Keratinocyte (primary cell): Measurements from ENCODE around the gene MAP1LC3C. TPM values are rescaled to one million over a fixed set of nuclear protein-coding genes. Genes with fewer than 3 reads are reported as not detected.

Experiments
- DNase-seq: peaks from one replicate; pipeline ENCODE4 v3.0.0-alpha.2; 2011; ENCODE audit warnings: low read depth, missing footprints, low spot score
- FAIRE-seq: peaks from 2 replicates; lab custom pipeline; 2011; peaks lifted over from hg19 to GRCh38; lab: Jason Lieb, UNC
- H2AFZ ChIP-seq: 2 replicates; pipeline ENCODE4 v1.6.0; 2012; ENCODE audit warnings: low read length, control low read depth, inconsistent platforms; ENCODE audit not compliant: control insufficient read depth
- H3K27ac ChIP-seq: 2 replicates; pipeline ENCODE4 v1.5.1; 2011; ENCODE audit warnings: low read length; ENCODE audit not compliant: control insufficient read depth, insufficient read depth
- H3K27me3 ChIP-seq: 3 replicates; pipeline ENCODE4 v1.6.0; 2011; ENCODE audit warnings: low read length; ENCODE audit not compliant: control insufficient read depth, insufficient read depth; ENCODE audit errors: extremely low read depth
- H3K36me3 ChIP-seq, 2 experiments: 2 replicates in 1 of 2; 3 replicates in 1 of 2; pipeline ENCODE4 v1.5.1; 2011; ENCODE audit warnings: low read length in 2 of 2, mild to moderate bottlenecking in 1 of 2; ENCODE audit not compliant: control insufficient read depth in 2 of 2, insufficient read depth in 2 of 2; ENCODE audit errors: extremely low read depth in 1 of 2
- H3K4me1 ChIP-seq: 3 replicates; pipeline ENCODE4 v1.5.1; 2011; ENCODE audit warnings: low read length; ENCODE audit not compliant: control insufficient read depth, insufficient read depth; ENCODE audit errors: extremely low read depth
- H3K4me2 ChIP-seq: 3 replicates; pipeline ENCODE4 v1.6.0; 2011; ENCODE audit warnings: low read depth, low read length; ENCODE audit not compliant: control insufficient read depth, insufficient read depth; ENCODE audit errors: extremely low read depth
- H3K4me3 ChIP-seq, 3 experiments: fragments of 200-600 bp in 1 of 3; sonication (generic) in 1 of 3; 2 replicates in 2 of 3; 3 replicates in 1 of 3; pipeline ENCODE4 v1.5.1; 2011 to 2016; ENCODE audit warnings: low read length in 3 of 3, mild to moderate bottlenecking in 3 of 3, control low read depth in 2 of 3, inconsistent platforms in 1 of 3, low read depth in 1 of 3, mixed read lengths in 1 of 3, mixed run types in 1 of 3, moderate library complexity in 1 of 3; ENCODE audit not compliant: control insufficient read depth in 2 of 3, insufficient read depth in 2 of 3; ENCODE audit errors: extremely low read depth in 1 of 3
- H3K79me2 ChIP-seq: 2 replicates; pipeline ENCODE4 v1.6.0; 2012; ENCODE audit warnings: low read length; ENCODE audit not compliant: control insufficient read depth, insufficient read depth
- H3K9ac ChIP-seq: 3 replicates; pipeline ENCODE4 v1.6.0; 2011; ENCODE audit warnings: low read length; ENCODE audit not compliant: control insufficient read depth, insufficient read depth; ENCODE audit errors: extremely low read depth
- H3K9me1 ChIP-seq: 3 replicates; pipeline ENCODE4 v1.6.0; 2011; ENCODE audit warnings: low read length; ENCODE audit not compliant: control insufficient read depth, insufficient read depth; ENCODE audit errors: extremely low read depth
- H3K9me3 ChIP-seq: 2 replicates; pipeline ENCODE4 v1.5.1; 2012; ENCODE audit warnings: low read depth, low read length; ENCODE audit not compliant: control insufficient read depth
- H4K20me1 ChIP-seq: 3 replicates; pipeline ENCODE4 v1.6.0; 2011; ENCODE audit warnings: low read length; ENCODE audit not compliant: control insufficient read depth, insufficient read depth; ENCODE audit errors: extremely low read depth
- CTCF ChIP-seq, 3 experiments: IDR thresholded peaks in 1 of 3; conservative IDR thresholded peaks in 1 of 3; optimal IDR thresholded peaks in 1 of 3; 2 replicates in 2 of 3; 3 replicates in 1 of 3; pipeline versions ENCODE3 to v1.5.1; 2011; ENCODE audit warnings: low read length in 3 of 3, mild to moderate bottlenecking in 3 of 3, moderate library complexity in 2 of 3, control low read depth in 1 of 3, inconsistent platforms in 1 of 3; ENCODE audit not compliant: insufficient read depth in 2 of 3; ENCODE audit errors: extremely low read depth in 1 of 3
- EZH2 ChIP-seq: IDR thresholded peaks from one replicate; pipeline ENCODE4 v1.6.1; 2012; ENCODE audit warnings: inconsistent platforms, mild to moderate bottlenecking, low read length, moderate library complexity
- dilution Hi-C: fragments of 300-500 bp; cut with MboI; formaldehyde crosslinking; loops from one replicate; pipeline ENCODE4 v1.7.0; 2020; ENCODE audit warnings: low sequenced_read_pairs; ENCODE audit not compliant: extremely low pct_ligation_motif_present
- polyA plus RNA-seq, 5 experiments: library from polyadenylated mRNA; depleted of rRNA in 3 of 5; stranded (reverse) in 3 of 5; stranded (forward) in 1 of 5; unstranded in 1 of 5; fragments of >200 nt; gene quantifications; 1 replicate in 1 of 5; 2 replicates in 3 of 5; 3 replicates in 1 of 5; pipeline versions ENCODE4 v1.2.1 to v1.2.3, GENCODE V29; 2011 to 2012; ENCODE audit warnings: missing spikeins in 2 of 5, low read depth in 1 of 5, low replicate concordance in 1 of 5

Gene MAP1LC3C
- polyA plus RNA-seq, 1 donor (not counting 4 experiments of a cell fraction or from before 2014, with no cell fraction given): not detected

GRCh38 chr1:242017580-242018233 lies 18.8 kb upstream of the MAP1LC3C start:
- dilution Hi-C loops: no loop called here
- H3K4me3 ChIP-seq: no peak overlapping the region

GRCh38 chr1:242016479-242016878 lies 17.6 kb upstream of the MAP1LC3C start:
- FAIRE-seq (no peak), DNase-seq (no peak)
- no peaks in the 10 kb centered on the region for H3K4me1 ChIP-seq
- TF ChIP-seq CTCF (optimal IDR thresholded peaks at IDR 0.05 in 1 of 3, IDR thresholded peaks at IDR 0.05 in 1 of 3, conservative IDR thresholded peaks at IDR 0.05 in 1 of 3; ENCODE audit: extremely low read depth in 1 of 3, insufficient read depth in 2 of 3, low read length in 3 of 3): no peak
- TF ChIP-seq EZH2: no peak
- no peaks in the 10 kb centered on the region for H3K9me3 ChIP-seq
- H3K27me3 ChIP-seq: no peaks in the 10 kb centered on the region
- no peaks in the 10 kb centered on the region for H3K79me2 ChIP-seq
- no peak overlapping the region for H3K4me2 ChIP-seq
- no peak overlapping the region for H3K4me3 ChIP-seq
- H2AFZ ChIP-seq: no peak overlapping the region
- no peaks in the 10 kb centered on the region for H3K9me1 ChIP-seq
- H3K27ac ChIP-seq: no peak overlapping the region
- H3K9ac ChIP-seq: no peak overlapping the region
- no peaks in the 10 kb centered on the region for H4K20me1 ChIP-seq
- dilution Hi-C loops: no loop called here
- no peaks in the 10 kb centered on the region for H3K36me3 ChIP-seq

More at GRCh38 chr1:242017580-242018233, 18.8 kb upstream of the MAP1LC3C start:
- no peak overlapping the region for H2AFZ ChIP-seq
- H3K9me1 ChIP-seq: no peaks in the 10 kb centered on the region
- FAIRE-seq: no peak
- no peaks in the 10 kb centered on the region for H3K79me2 ChIP-seq
- DNase-seq: no peak
- no peak overlapping the region for H3K27ac ChIP-seq
- no peak for TF ChIP-seq EZH2
- TF ChIP-seq CTCF (optimal IDR thresholded peaks at IDR 0.05 in 1 of 3, IDR thresholded peaks at IDR 0.05 in 1 of 3, conservative IDR thresholded peaks at IDR 0.05 in 1 of 3; ENCODE audit: extremely low read depth in 1 of 3, insufficient read depth in 2 of 3, low read length in 3 of 3): peak; percentile 47 to 71 (median 63)
- no peak overlapping the region for H3K9ac ChIP-seq
- no peaks in the 10 kb centered on the region for H3K36me3 ChIP-seq
- no peaks in the 10 kb centered on the region for H3K9me3 ChIP-seq
- no peaks in the 10 kb centered on the region for H3K4me1 ChIP-seq
- no peaks in the 10 kb centered on the region for H4K20me1 ChIP-seq
- H3K4me2 ChIP-seq: no peak overlapping the region
- no peaks in the 10 kb centered on the region for H3K27me3 ChIP-seq
